ENCODE measurements around the gene S100A5. TPM values are rescaled to one million over a fixed set of nuclear protein-coding genes. Genes with fewer than 3 reads are reported as not detected.

Gene S100A5
- total RNA-seq, 1 experiment from 2014 or later, result not detected

DNA sequence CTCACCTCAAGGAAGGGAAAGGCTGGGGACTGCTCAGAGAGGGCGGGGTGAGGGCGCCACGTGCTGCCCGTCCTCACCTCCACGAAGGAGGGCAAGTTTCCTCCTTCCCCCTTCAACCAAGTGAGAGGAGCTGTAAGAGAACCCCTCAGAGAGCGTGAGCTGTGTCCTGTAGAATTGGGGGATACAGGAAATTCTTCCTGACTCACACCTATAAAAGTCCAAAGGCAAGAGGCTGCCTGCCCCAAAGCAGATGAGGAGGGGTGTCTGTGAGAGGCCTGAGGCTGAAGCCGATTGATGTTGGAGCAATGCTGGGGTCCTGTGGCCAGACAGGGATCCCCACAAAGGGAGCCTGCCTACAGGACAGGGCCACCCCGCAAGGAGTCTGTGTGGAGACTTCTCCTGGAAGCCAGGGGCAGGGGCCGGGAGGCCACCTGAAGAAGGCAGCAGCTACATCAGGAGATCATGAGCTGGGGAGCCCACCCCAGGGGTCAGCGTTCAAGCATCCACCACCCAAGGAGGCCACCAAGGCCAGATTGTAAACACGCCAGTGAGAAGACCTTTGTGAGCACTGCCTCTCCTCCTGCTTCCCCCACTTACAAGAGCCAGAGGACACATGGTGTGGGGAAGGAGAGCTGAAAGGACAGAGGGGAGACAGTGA is 32.7 kb downstream of the S100A5 start:
- peak; percentile 38 for DNase-seq (ENCODE audit: low read depth)

DNA sequence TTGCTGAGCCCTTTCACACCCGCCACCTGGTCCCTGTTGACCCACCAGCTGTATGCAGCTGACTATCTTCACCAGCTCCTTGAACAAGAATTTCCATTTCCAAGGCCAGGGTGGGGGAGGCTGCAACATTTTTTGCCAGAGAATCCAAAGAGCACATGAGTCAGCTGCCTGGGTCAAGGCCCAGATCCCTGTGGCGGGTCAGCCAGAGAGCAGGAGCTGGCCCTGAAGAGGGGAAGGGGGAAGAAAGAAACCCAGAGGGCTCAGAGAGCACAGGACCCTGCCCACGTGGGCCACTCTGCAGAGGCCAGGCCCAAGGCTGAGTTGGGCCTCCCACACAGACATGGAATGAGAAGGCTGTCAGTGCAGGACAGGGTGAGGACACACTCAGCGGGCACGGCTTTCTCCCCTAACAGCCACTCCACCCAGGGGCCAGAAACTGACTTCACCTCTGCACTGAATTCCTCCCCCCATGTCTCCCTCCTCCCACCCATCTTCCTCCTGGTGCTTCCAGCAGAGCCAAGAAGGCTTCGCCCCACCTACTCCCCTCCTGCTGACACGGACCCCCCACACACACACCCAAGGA is 33.8 kb downstream of the S100A5 start:
- DNase-seq (ENCODE audit: low read depth), result peak; percentile 94

DNA sequence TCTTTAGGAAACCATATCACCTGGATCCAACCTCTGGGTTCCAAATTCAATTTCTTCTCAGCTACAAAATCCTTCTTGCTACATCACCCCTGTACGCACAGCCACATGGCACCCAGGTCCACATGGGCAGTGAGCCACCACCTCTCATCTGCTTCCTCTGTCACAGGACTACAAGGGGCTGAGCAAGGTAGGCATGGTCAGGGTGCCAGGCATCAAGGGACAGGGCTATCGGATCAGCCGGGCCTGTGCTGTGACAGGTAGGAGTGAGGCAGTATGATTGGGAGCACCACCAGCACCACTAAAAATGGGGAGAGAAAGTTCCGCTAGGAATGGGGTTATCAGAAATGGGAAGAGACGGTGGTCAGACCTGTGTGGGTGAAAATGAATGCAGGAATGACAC is 34.3 kb downstream of the S100A5 start:
- DNase-seq (ENCODE audit: low read depth), result no peak

DNA sequence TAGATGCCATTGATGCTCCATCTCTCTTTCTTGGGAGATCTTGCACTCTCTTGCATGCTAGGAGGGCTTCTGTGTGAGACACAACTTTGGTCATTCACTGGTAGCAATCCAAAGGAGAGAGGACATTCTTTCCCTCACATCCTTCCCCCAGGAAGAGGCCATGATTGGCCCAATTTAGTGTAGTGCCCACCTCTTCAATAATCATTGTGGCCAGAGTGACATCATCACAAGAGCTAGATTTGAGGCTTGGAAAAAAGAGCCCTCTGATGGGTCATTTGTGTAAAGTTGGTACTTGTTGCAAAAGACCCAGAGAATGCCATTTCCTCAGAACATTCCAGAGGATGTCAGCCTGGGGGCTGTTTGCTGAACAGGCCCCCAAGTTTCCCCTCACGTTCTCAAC is 35.2 kb downstream of the S100A5 start:
- DNase-seq (ENCODE audit: low read depth), result peak; percentile 43

DNA sequence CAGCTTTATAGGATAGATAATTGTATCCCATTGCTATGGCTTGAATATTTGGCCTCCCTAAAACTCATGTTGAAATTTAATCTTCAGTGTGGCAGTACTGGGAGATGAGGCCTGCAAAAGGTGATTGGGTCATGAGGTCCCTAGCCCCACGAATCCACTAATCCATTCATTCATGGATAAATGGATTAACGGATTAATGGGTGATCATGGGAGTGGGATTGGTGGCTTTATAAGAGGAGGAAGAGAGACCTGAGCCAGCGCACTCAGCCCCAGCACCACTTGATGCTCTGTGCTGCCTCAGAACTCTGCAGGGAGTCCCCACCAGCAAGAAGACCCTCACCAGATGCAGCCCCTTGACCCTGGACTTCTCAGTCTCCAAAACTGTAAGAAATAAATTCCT is 37.0 kb downstream of the S100A5 start:
- DNase-seq (ENCODE audit: low read depth), result no peak

DNA sequence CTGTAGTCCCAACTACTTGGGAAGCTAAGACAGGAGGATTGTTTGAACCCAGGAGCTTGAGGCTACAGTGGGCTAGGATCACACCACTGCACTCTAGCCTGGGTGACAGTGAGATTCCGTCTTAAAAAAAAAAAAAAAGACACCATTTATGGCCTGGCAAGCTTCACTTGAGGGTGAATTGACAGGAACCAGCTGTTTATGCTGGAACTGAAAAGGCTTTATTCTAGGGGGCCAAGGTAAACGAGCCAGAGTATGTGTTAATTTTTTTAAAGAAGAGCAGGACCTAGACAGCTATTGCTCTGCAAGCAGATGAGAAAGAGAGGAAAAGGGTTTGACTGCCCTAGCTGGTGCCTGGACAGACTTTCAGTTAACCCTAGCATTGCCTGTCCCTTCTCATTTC is 42.0 kb downstream of the S100A5 start:
- DNase-seq (ENCODE audit: low read depth), result no peak

DNA sequence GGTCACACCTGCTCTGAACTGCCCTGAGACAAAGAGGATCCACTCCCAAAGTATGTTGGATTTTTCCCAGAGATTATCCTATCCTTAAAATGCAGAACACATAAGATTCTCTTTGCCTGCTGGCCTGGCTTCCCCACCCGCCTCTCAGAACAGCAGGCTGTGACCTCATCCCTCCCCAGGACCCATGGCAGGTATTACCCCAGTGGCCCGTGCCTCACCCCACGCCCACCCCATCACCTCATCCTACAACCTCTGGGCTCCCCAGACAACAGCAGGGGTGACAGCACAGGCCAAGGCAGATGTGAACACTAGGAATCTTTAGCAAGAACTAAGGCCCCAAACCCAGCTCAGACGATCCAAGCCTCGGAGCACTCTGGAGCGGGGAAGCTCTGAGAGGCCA is 45.2 kb downstream of the S100A5 start:
- no peak for DNase-seq (ENCODE audit: low read depth)

DNA sequence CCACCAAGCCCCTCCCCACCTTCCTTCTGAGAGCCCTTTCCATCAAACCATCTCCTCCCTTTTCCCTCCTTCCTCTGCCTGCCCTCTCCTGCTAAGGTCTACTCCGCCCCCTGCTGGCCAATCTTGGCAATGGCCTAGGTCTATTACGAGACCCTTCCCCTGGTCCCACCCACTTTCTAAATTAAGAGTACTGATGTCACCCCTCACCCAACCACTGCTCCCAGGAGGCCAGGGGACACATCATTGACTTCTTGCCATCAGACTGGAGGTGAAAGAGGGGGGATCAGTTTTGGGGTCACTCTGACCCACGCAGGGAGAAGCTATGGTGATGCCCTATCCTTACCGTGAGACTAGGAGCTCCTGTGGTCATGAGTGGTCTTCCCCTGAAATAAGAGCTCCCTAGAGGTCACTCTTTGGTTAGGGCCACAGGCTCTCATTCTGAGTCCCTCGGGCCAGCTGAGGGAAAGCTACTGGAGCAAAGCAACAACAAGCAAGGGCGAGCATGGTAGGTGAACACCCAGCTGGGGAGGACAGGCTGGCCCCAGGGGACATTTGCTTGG is 45.7 kb downstream of the S100A5 start:
- DNase-seq (ENCODE audit: low read depth), result peak; percentile 52

DNA sequence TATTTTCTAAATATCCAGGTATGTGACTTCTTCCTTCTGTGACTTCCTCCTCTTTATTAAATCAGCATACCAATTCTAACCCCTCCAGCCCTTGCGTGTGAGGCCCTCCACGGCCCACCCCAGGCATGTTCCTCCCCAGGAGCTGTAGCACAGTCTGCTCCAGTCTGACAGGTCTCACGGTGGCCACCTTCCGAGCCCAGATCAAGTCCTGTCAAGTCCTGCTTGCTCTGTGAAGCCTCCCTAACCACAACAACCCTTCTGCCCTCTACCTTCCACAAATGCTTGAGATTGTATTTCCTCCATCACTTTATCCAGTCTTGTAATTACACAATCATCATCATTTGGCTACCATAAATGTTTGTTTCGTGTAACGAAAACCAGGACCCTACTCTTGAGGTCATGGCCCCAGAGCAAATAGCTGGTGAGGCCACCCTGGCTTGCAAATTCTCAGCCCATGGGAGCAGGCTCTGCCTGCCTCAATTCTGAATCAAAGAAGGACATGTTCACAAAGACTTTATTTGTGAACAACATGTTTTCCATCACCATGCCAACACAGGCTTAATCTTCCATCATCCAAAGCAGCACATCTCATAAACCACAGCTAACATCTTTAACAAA is 47.3 kb downstream of the S100A5 start:
- peak; percentile 25 for DNase-seq (ENCODE audit: low read depth)

DNA sequence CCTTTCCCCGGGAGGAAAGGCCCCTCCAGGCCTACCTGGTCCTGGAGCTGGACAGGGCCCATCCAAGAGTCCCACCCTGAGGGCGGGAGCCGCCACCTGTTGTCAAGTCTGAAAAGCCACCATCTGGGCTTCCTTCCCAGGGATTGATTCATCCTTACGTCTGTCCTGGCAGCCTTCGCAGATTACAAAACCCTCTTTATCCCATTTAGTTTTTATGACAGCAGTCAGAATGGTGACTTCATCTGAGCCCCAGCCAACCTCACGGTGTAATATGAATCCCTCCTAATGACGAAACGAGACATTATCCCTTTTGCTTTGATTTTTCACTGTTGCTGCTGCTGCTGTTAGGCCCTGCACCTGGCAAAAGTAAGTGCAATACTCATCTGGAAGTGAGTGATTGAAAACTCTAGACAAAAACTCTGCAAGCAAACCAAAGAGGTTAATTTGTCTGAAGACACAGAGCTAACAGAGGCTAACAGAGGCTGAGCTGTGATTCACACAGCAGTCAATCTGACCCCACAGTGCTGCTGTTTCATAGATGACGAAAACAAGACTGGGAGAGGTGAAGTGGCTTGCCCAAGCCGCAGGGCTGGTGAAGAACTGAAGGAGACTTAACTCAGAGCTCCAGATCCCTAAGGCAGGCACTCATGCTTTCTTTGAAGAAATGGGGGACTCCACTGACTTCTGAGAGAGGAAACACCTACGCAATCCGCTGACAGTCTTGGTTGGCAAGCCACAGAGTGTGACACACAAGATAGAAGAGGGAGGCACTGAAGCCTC is 50.3 kb downstream of the S100A5 start:
- peak; percentile 96 for DNase-seq (ENCODE audit: low read depth)

DNA sequence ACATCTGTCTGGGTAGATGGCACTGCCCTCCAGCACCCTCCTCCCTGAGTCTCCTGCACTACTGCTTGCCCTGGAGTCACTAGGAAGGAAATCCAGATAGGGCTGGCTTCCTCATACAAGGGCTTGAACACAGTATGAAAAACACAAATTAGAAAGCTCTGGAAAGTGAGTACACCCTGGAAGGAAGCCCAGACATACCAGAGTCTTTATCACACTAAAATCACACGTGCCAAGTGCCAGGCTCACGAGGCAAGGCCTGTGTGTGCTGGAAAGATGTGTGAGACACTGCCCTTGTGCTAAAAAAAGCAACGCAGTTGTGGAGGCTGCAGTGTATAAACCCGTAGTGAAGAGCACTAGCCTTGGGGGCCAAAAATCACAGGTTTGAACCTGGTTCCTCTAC is 52.0 kb downstream of the S100A5 start:
- DNase-seq (ENCODE audit: low read depth), result peak; percentile 70

DNA sequence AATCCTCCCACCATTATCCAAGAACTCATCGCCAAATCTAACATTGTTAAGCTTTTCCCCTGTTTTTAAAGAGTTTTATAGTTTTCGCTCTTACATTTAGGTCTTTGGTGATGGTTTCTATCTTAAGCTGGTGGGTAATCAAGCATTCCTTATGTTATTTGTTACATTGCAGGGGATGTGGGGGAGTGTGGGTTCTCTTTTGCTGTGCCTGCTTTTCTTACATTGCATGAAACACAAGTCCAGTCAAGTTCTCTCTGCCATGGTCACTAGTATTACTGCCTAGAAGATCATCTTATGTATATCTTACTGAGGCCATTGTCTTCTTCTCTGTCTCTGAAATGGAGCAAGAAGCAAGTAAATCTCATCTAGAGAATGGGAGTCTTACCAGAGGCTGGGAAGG is 53.0 kb downstream of the S100A5 start:
- no peak for DNase-seq (ENCODE audit: low read depth)

Other genes with a start within 250 kb of the S100A5 start
- gene PGLYRP3, start 228.0 kb downstream of the S100A5 start, total RNA-seq (2014; rRNA removed; shearing (Covaris generic)), result not detected in 2 replicates
- gene PGLYRP4, start 192.1 kb downstream of the S100A5 start, total RNA-seq (2014; rRNA removed; shearing (Covaris generic)), result not detected in 2 replicates
- 0.22 TPM in 1 of 2 replicates, not detected in the other for gene S100A9, start 183.1 kb downstream of the S100A5 start, total RNA-seq (2014; rRNA removed; shearing (Covaris generic))
- not detected in 2 replicates for gene S100A12, start 165.3 kb downstream of the S100A5 start, total RNA-seq (2014; rRNA removed; shearing (Covaris generic))
- gene S100A8, start 149.9 kb downstream of the S100A5 start, total RNA-seq (2014; rRNA removed; shearing (Covaris generic)), result 0.15 TPM in 1 of 2 replicates, not detected in the other
- gene S100A7A, start 124.4 kb downstream of the S100A5 start, total RNA-seq (2014; rRNA removed; shearing (Covaris generic)), result not detected in 2 replicates
- gene S100A7, start 80.3 kb downstream of the S100A5 start, total RNA-seq (2014; rRNA removed; shearing (Covaris generic)), result not detected in 2 replicates
- 526 and 547 TPM in 2 replicates for gene S100A6, start 4.9 kb downstream of the S100A5 start, total RNA-seq (2014; rRNA removed; shearing (Covaris generic))
- gene S100A4, start 4.9 kb upstream of the S100A5 start, total RNA-seq (2014; rRNA removed; shearing (Covaris generic)), result 2.9 and 12.3 TPM in 2 replicates
- gene S100A3, start 8.3 kb upstream of the S100A5 start, total RNA-seq (2014; rRNA removed; shearing (Covaris generic)), result 5.2 and 5.8 TPM in 2 replicates
- 14.4 and 19.6 TPM in 2 replicates for gene S100A2, start 24.9 kb upstream of the S100A5 start, total RNA-seq (2014; rRNA removed; shearing (Covaris generic))
- gene S100A16, start 72.2 kb upstream of the S100A5 start, total RNA-seq (2014; rRNA removed; shearing (Covaris generic)), result 138 and 163 TPM in 2 replicates
- gene S100A14, start 75.4 kb upstream of the S100A5 start, total RNA-seq (2014; rRNA removed; shearing (Covaris generic)), result not detected in 2 replicates
- gene S100A13, start 86.6 kb upstream of the S100A5 start, total RNA-seq (2014; rRNA removed; shearing (Covaris generic)), result 206 and 207 TPM in 2 replicates
- gene S100A1, start 87.5 kb upstream of the S100A5 start, total RNA-seq (2014; rRNA removed; shearing (Covaris generic)), result 0.42 TPM in 1 of 2 replicates, not detected in the other
- gene CHTOP, start 93.1 kb upstream of the S100A5 start, total RNA-seq (2014; rRNA removed; shearing (Covaris generic)), result 36.0 and 37.1 TPM in 2 replicates
- gene SNAPIN, start 117.8 kb upstream of the S100A5 start, total RNA-seq (2014; rRNA removed; shearing (Covaris generic)), result 72.6 and 90.2 TPM in 2 replicates
- 278 and 330 TPM in 2 replicates for gene ILF2, start 130.1 kb upstream of the S100A5 start, total RNA-seq (2014; rRNA removed; shearing (Covaris generic))
- gene NPR1, start 137.8 kb upstream of the S100A5 start, total RNA-seq (2014; rRNA removed; shearing (Covaris generic)), result not detected in 2 replicates
- gene INTS3, start 187.1 kb upstream of the S100A5 start, total RNA-seq (2014; rRNA removed; shearing (Covaris generic)), result 21.4 and 37.0 TPM in 2 replicates
- gene SLC27A3, start 234.5 kb upstream of the S100A5 start, total RNA-seq (2014; rRNA removed; shearing (Covaris generic)), result 1.2 and 3.7 TPM in 2 replicates

Measured in M059J (cell line).